ENCODE data around the gene P2RX3.
A peak's percentile ranks its signal among the peaks of the same experiment; 100 is the strongest.

P2RX3 gene

GRCh38 chr11:57373146-57373545 is 35.0 kb downstream of the P2RX3 start:
- no peak for DNase-seq (ENCODE audit: low read depth)

DNA sequence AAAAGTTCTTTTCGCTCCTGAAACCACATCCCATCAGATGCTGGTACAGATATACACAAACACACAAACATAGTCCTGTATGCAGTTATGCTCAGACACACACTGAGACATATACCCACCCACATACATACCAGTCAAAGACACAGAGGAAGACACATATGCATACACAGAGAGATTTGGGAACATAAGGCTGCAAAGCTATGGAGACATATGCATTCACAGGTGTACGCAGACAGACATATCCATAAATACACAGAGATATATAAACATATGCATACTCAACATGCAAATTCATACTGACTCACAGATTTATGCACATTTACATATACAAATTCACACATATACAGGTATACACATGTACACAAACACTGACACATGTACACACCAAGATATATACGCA is 36.8 kb downstream of the P2RX3 start:
- no peak for DNase-seq (ENCODE audit: low read depth)

GRCh38 chr11:57375490-57375889 is 37.3 kb downstream of the P2RX3 start:
- no peak for DNase-seq (ENCODE audit: low read depth)

- DNase-seq (ENCODE audit: low read depth) = no peak
Measured at GRCh38 chr11:57376095-57377090, 38.2 kb downstream of the P2RX3 start.

- peak; percentile 8 for DNase-seq (ENCODE audit: low read depth)
Measured at GRCh38 chr11:57377107-57377506, 39.0 kb downstream of the P2RX3 start.

DNA sequence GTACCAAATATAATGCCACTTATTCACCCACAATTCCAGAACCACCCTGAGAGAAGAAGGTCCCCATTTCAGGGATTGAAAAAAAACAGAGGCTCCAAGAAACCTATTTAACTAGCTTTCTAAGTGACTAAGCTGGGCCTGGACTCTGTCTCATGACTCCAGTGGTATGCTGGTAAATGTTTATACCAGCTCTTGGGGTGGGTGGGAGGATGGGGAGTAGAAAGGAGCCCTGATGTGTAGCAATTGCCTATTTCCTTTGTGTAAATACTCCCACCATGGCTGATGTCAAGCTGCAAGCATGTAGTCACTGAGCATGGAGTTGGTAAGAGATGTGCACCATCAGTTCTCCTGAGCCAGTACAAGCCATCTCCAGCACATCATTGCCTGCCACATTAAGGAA is 40.0 kb downstream of the P2RX3 start:
- peak; percentile 16 for DNase-seq (ENCODE audit: low read depth)

DNA sequence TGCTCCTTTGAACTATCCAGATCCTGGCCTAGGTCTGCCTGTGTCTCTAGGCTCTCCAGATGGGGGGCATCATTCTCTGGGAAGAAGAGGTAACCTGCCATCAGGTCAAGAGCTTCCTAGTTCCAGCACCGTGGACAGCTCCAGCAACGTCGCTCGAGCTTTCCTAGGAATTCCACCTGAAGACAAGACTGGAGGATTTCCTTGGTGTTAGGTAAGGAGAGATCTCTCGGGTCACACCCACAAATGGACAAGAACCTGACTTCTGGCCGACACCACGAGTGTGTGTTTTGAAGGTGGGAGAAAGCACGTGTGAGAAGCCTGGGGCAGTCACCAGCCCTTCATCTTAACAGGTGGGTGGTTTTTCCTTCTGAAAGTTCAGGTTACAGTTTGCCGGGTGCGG is 41.6 kb downstream of the P2RX3 start:
- peak; percentile 38 for DNase-seq (ENCODE audit: low read depth)

DNA sequence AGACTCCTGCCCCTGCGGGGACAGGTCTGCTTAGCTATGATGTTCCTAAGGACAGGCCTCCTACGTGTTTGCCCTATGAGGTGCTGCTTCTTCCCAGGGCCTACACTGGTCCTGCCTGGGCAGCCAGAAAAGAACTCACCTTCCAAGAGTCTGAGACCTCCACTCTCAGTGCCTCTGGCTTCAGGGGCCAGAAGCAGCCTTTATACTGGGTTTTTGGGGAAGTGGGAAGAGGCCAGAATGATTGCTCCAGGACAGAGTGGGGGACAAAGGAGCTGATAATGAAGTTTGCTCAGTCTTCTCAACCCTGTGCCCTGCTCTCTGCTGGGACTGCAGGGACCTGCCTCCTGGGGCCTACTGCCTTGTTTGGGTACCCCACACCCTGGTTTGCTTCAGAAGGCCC is 42.8 kb downstream of the P2RX3 start, which contains the start of gene PRG3:
TSS of gene PRG3 (minus strand) at position 176 of the 400 bp plus-strand sequence. CDS start 442 bp downstream, outside the sequence.
- DNase-seq (ENCODE audit: low read depth) = no peak

DNA sequence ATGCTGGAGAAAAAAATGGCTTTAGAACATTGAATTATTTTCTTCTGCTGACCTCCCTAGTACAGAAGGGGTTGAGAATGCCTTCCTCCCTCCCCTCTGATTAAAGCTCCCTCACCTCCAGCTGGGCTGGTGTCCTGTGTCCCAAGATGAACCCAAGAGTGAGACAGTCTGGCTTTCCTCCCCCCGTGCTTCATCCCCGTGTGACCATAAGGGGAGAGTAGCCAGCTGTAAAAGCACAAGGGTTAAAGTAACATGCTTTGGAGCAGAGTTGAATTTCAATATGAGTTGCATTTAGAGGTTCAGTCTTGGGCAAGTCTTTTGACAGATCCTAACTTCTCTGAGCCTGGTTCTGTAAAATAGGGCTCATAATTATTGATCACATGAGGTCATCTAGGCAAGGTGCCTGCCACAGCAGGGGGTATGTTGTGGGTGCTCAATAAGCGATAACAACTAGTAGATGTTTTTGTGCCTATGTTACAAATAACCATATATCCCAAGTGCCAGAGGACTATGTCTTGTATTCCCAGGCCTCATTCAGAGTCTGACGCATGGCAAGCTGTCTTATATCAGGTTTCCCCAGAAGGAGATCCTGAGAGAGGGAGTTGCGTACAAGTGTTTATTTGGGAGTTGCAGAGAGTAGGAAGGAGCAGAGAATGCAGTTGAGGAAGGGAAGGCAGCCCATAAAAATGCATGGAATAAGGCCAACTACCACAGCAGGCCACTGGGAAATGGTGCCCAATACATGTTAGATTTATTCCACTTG is 48.2 kb downstream of the P2RX3 start:
- DNase-seq (ENCODE audit: low read depth) = no peak

DNA sequence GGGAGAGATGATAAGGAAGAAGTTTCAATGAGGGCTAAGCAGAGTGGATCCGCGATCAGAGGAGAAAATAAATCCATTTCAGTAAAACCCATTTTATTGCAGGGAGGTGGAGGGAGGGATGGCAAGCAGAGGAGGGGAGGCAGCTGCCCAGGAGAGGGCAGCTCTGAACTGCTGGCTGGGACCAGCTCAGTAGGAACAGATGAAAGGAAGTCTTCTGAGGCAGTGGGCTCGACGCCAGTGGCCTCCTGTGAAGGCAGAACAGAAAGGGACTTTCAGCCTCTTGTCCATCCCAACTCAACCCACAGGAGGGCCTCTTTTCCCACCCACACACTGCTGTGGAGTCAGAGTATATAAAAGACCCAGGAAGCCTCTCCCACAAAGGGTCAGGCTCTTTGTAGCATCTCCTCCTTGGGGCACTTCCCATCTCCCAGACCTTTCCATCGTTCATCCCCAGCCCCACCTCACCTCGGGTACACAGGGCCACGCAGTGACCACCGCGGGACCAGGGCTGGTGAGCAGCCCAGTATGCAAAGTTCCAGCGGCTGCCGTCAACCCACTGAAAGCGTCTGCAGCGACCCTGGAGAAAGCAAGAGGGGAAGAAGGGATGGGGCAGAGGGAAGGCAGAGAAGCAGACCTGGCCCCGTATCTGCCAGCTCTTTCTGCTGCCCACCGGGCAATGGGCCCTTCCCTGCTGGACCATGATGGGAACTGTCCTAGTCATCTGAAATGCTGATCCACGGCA is 49.3 kb downstream of the P2RX3 start:
- peak; percentile 7 for DNase-seq (ENCODE audit: low read depth)

GRCh38 chr11:57390535-57390934 is 52.4 kb downstream of the P2RX3 start, which contains the start of gene PRG2:
Gene PRG2, minus strand, starts transcription at chr11:57390650. Its CDS starts 706 bp downstream, at chr11:57389944.
- DNase-seq (ENCODE audit: low read depth) = no peak

DNA sequence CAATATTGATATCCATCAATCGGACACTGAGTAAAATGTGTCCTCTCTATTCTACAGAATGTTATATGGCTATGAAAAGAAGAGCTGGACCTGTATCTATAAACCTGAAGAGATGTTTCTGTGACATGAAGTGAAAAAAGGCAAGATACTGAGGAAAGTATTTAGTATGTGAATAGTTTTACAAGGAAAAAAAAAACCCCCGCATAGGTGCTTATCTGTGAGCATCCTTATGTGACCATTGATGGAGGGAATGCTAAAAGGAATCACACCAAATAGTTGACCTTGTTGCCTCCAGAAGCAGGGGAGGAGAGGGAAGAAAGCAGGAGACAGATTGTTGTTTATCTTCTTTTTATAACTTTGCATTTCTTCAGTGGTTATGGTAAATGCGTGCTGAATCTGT is 53.0 kb downstream of the P2RX3 start:
- no peak for DNase-seq (ENCODE audit: low read depth)

DNA sequence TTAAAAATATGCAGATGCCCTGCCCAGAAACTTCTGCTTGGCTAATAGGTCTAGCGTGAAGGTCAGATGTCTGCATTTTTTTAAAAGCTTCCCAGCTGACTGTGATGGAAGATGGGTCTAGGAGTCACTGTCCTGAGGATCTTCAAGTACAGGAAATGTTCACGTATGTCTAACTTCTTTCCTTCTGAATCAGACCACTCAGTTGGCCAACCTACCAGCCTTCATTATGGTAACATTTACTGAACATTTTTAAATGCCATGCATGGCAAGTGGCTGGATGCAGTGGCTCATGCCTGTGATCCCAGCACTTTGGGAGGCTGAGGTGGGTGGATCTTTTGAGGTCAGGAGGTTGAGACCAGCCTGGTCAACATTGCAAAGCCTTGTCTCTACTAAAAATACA is 53.4 kb downstream of the P2RX3 start:
- peak; percentile 9 for DNase-seq (ENCODE audit: low read depth)

DNA sequence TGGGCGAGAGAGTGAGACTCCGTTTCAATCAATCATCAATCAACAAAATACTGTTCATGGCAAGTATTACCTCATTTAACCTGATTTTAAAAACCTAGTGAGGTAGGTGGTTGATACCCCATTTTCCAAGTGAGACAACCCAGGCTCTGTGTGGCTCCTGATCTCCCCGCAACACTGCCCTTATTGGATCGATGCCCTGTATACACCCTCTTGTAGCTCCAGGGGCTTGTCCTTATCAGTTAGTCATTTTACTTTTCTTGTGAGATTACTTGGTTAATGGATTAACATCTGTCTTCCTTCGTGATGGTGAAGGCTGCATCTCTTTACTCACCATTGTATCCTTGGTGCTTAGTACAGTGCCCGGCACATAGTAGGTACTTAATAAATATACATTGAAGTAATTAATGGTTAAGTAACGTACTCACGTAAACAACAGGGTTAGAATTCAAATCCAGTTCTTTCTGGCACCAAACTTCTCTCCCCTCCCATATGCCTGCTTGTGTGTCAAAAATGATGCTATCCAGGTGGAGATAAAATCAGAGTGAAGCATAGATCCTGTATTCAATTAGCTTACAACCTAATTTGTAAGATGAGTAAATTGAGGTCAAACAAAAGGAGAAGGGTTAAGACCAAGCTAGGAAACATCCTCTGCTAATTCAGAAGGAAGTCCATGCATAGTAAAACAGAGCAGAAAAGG is 54.1 kb downstream of the P2RX3 start:
- DNase-seq (ENCODE audit: low read depth) = no peak

DNA sequence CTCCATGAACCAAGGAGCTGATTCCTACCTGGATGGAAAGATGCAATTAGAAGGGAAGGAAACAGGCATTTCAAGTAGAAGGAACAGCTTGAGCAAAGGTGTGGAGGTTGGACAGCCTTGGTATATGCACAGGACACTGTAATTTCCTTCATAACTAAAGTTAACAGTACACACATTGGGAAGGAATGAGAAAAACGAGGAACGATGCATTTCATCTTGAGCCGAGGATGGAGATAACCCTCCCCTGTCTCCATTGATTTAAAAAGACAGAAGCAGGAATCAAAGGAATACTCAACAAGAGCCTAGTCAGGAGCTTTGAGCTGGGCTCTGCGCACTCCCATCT is 54.6 kb downstream of the P2RX3 start:
- DNase-seq (ENCODE audit: low read depth) = no peak

- DNase-seq (ENCODE audit: low read depth) = no peak
Measured at GRCh38 chr11:57394203-57394965, 56.2 kb downstream of the P2RX3 start.

- DNase-seq (ENCODE audit: low read depth) = no peak
Measured at GRCh38 chr11:57395905-57396623, 57.9 kb downstream of the P2RX3 start.

DNA sequence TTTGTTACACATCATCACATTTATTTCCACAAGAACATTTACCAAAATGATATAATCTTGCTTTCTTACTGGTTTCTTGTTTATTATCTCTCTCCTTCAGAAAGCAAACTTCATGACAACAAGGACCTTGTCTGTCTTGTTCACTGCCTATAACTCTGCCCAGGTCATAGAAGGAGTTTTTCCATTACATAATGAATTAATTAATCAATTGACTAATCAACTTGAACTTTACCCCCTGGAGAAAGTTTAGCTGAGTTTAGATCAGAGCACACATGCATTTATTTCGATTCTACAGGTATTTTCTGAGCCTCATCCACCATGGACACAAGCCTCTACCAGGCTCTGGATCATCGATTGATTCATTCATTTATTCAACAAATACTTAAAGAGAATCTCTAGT is 58.6 kb downstream of the P2RX3 start:
- no peak for DNase-seq (ENCODE audit: low read depth)

- no peak for DNase-seq (ENCODE audit: low read depth)
Measured at GRCh38 chr11:57397394-57397990, 59.3 kb downstream of the P2RX3 start.

- no peak for DNase-seq (ENCODE audit: low read depth)
Measured at GRCh38 chr11:57399221-57399620, 61.1 kb downstream of the P2RX3 start.
